HG03060 (cell line): Measurements from ENCODE around the gene NPNT.

Experiments used
- ATAC-seq: cut with Tn5 transposase; IDR thresholded peaks from one replicate; pipeline ENCODE4 v1.9.1; 2021; ENCODE audit warnings: low read depth, moderate number of reproducible peaks; ENCODE audit not compliant: unreplicated experiment

The NPNT gene

DNA sequence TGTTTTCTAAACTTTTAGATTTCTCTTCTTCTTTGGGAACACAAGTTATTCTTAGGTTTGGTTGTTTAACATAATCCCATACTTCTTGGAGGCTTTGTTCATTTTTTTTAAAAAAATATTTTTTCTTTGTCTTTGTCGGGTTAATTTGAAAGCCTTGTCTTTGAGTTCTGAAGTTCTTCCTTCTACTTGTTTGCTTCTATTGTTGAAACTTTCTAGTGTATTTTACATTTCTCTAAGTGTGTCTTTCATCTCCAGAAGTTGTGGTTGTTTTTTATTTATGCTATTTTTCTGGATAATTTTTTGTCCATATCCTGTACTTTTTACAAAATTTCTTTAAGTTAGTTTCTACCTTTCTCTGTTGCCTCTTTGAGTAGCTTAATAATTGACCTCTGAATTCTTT, 116.1 kb downstream of the NPNT start:
- ATAC-seq, result no peak

- no peak for ATAC-seq
Measured at GRCh38 chr4:106017975-106018374, 122.7 kb downstream of the NPNT start.

DNA sequence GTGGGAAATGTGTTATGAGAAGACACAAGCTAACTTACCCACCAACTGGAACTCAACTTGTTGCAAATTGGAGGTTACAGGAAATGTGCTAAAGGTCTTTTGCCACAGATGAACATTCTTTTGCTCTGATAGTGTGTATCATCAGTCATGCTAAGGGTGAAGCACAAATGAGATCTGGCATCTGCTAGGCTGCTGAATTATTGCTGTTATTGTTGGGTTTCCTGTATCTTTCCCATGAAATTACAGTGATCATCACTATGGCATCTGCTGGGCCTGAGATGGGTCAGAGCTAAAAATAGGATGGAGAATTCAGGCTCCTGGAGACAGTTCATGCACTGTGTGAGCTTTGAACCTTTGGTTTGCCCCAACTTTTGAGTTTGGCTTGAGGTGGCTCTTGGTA, 124.5 kb downstream of the NPNT start:
- ATAC-seq, result no peak
